ENCODE data around the gene MAZ.
"Not testable (repeated sequence)": the region's sequence is repeated elsewhere in the genome, so short reads cannot be mapped to it uniquely, and the experiment has no call there.

MAZ gene

DNA sequence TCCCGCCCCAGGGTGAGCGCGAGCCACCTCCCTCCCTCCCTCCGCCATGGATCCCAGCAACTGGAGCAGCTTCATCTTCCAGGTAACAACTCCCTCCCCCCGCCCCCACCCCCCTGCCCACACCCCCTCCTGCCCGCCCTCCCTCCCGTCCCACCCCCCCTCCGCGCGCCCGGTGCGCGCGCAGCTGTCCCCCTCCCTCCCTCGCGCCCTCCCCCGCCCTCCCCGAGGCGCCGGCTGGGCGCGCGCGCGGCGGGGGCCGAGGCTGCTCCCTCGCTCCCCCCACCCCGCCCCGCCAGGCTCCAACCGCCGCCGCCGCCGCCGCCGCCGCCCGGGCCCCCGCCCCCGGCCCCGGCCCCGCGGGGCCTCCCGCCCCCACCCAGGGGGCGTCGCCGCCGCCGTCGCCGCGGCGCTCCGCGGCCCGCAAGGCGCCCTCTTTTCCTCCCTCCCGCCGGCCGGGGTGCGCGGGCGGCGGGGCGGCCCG, at the start of gene MAZ:
Gene MAZ, plus strand, starts transcription at position 431 of the 481 bp plus-strand sequence. CDS start 173 bp downstream, outside the sequence.
- Mint-ChIP-seq H3K9me3 (no peaks in the 10 kb centered on the region), H3K4me3 (peak within 1 kb of the TSS; percentile 99), H3K27me3 (no peaks in the 10 kb centered on the region), H3K4me1 (peaks cover 68% of the 10 kb centered on the region), H3K27ac (peak within 1 kb of the TSS; percentile 100)
- ATAC-seq = no peak
- DNase-seq = no peak

GRCh38 chr16:29756654-29757053, 49.7 kb upstream of the MAZ start:
- ATAC-seq (no peak), DNase-seq (no peak)
- H3K4me3 Mint-ChIP-seq = no peak overlapping the region
- no peak overlapping the region for H3K27ac Mint-ChIP-seq
- H3K27me3 Mint-ChIP-seq = no peaks in the 10 kb centered on the region
- H3K9me3 Mint-ChIP-seq = no peaks in the 10 kb centered on the region
- H3K4me1 Mint-ChIP-seq = peaks cover 47% of the 10 kb centered on the region

DNA sequence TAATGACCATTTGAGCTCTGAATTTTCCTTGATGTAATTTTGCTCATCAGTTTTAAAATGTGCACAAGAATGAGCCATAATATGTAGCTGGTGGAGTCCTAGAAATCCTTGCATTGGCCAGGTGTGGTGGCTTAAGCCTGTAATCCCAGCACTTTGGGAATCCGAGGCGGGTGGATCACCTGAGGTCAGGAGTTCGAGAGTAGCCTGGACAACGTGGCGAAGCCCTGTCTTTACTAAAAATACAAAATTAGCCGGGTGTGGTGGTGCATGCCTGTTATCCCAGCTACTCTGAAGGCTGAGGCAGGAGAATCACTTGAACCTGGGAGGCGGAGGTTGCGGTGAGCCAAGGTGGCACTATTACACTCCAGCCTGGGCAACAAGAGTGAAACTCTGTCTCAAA, 49.2 kb upstream of the MAZ start:
- H3K27me3 Mint-ChIP-seq, DNase-seq, H3K4me3 Mint-ChIP-seq, H3K9me3 Mint-ChIP-seq, ATAC-seq, H3K27ac Mint-ChIP-seq: not testable (repeated sequence)
- peaks cover 47% of the 10 kb centered on the region for H3K4me1 Mint-ChIP-seq

GRCh38 chr16:29757950-29758466, 48.3 kb upstream of the MAZ start:
- ATAC-seq (no peak), DNase-seq (no peak)
- no peaks in the 10 kb centered on the region for H3K27me3 Mint-ChIP-seq
- H3K27ac Mint-ChIP-seq = peak overlapping the region in 1 of 2 donors; percentile 28
- no peak overlapping the region for H3K4me3 Mint-ChIP-seq
- H3K9me3 Mint-ChIP-seq = no peaks in the 10 kb centered on the region
- H3K4me1 Mint-ChIP-seq = peaks cover 47% of the 10 kb centered on the region

DNA sequence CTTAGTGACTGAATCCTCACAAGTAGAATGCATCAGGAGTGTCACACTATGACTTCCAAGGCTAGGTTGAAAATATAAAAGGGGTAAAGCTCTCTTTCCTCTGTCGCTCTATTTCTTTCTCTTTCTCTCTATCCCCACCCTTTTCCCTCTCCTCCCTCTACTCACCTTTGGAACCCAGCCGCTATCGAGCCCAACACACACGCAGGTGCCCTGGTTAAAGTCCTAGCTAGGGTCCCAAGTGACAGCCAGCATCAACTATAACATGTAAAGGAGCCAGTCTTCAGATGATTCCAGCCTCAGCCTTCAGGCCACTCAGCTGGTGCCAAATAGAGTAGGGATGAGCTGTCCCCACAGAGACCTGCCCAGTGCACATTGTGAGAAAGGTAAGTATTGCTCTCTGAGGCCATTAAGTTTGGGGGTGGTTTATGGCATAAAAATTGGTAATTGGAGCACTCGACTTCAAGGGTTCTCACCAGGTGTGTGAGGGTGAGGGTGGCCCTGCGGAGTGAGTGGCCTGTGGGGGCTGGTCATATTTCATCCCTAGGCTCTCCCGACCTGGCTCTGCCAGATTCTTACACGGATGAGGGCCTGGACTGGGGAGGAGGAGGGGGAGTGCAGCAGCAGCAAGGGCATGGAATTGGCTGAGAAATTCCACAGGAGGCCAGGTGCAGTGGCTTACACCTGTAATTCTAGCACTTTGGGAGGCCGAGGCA, 45.6 kb upstream of the MAZ start:
- no peak for DNase-seq
- H3K9me3 Mint-ChIP-seq = no peaks in the 10 kb centered on the region
- H3K4me1 Mint-ChIP-seq = peaks cover 35% of the 10 kb centered on the region
- H3K4me3 Mint-ChIP-seq = no peak overlapping the region
- no peak for ATAC-seq
- H3K27ac Mint-ChIP-seq = peak overlapping the region in 1 of 2 donors; percentile 85
- H3K27me3 Mint-ChIP-seq = no peaks in the 10 kb centered on the region

DNA sequence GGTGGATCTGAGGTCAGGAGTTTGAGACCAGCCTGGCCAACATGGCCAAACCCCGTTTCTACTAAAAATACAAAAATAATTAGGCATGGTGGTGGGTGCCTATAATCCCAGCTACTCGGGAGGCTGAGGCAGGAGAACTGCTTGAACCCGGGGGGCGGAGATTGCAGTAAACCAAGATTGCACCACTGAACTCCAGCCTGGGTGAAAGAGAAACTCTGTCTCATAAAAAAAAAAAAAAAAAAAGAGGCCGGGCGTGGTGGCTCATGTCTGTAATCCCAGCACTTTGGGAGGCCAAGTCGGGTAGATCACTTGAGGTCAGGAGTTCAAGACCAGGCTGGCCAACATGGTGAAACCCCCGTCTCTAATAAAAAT, 45.1 kb upstream of the MAZ start:
- H3K27ac Mint-ChIP-seq, DNase-seq, ATAC-seq, H3K4me3 Mint-ChIP-seq, H3K9me3 Mint-ChIP-seq, H3K27me3 Mint-ChIP-seq: not testable (repeated sequence)
- H3K4me1 Mint-ChIP-seq = peaks cover 30% of the 10 kb centered on the region

- no peaks in the 10 kb centered on the region for H3K9me3 Mint-ChIP-seq
- peaks cover 24% of the 10 kb centered on the region for H3K4me1 Mint-ChIP-seq
Observed at GRCh38 chr16:29761882-29762281, 44.4 kb upstream of the MAZ start.

DNA sequence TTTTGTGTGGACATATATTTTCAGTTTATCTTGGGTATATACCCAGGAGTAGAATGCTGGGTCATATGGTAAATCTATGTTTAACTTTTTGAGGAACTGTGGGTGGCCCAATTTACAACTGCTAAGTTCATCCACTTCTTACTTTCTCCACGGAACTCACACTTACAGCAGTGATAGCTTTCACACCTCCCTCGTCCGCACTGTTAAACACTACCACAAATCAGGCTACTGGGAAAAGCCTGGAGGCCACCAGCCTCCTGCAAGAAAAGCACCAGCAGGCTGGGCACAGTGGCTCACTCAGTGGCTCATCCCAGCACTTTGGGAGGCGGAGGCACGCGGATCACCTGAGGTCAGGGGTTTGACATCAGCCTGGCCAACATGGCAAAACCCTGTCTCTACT, 43.0 kb upstream of the MAZ start:
- Mint-ChIP-seq H3K4me1 (peaks cover 13% of the 10 kb centered on the region), H3K27ac (peak overlapping the region in 1 of 2 donors; percentile 76), H3K27me3 (no peaks in the 10 kb centered on the region), H3K4me3 (no peak overlapping the region), H3K9me3 (no peaks in the 10 kb centered on the region)
- ATAC-seq (no peak), DNase-seq (no peak)

More at GRCh38 chr16:29761882-29762281, 44.4 kb upstream of the MAZ start:
- DNase-seq (no peak), ATAC-seq (no peak)
- H3K27me3 Mint-ChIP-seq = no peaks in the 10 kb centered on the region
- H3K27ac Mint-ChIP-seq = no peak overlapping the region
- no peak overlapping the region for H3K4me3 Mint-ChIP-seq

DNA sequence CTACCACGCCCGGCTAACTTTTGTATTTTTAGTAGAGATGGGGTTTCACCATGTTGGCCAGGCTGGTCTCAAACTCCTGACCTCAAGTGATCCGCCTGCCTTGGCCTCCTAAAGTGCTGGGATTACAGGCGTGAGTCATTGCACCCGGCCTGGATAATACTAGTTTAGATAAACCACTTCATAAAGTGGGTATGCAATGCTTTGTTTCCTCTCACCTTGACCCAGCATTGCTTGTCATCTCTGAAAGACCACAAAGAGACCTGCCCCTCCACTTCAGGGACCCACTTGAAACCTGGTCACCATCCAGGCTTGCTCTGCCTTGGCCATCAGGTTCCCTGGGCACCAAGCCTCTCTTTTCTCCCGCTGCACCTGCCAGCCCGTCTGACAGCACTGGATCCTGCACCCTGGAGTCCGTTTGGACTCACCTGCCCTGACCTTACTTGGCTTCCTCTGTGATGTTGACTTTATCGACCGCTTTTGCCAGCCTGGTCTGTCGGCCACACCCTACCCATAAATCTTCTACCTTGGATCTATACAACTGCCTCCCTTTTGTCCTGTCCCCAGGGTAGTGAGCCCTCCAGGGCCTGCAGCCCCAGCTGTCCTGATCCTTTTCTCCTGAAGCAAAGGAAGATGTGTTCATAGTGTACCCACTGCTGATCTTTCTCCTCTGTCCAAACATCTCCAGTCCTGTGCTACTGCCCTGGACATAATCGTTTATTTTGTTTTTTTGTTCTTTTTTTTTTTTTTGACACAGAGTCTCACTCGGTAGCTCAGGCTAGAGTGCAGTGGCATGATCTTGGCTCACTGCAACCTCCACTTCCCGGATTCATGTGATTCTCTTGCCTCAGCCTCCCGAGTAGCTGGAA, 40.9 kb upstream of the MAZ start:
- no peak overlapping the region for H3K4me3 Mint-ChIP-seq

DNA sequence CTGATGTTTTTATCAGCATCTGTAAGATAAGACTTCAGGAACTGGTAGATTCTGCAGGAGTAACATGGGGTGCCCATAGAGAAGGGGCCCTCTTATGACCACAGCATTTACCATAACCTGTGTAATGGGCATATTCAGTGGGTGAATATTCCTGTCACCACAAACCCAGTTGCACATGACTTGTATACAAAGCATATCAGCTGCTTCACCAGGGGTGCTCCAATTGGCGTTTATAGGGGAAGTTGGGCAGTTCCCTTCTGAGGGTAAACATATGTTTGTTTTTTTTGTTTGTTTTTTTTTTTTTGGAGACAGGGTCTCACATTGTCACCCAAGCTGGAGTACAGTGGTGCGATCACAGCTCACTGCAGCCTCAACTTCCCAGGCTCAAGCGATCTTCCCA, 39.8 kb upstream of the MAZ start:
- Mint-ChIP-seq H3K4me1 (no peaks in the 10 kb centered on the region), H3K27ac (no peak overlapping the region), H3K4me3 (no peak overlapping the region), H3K27me3 (no peaks in the 10 kb centered on the region), H3K9me3 (no peaks in the 10 kb centered on the region)
- ATAC-seq (no peak), DNase-seq (no peak)

More for the DNA sequence above, 40.9 kb upstream of the MAZ start:
- Mint-ChIP-seq H3K4me1 (peaks cover 6% of the 10 kb centered on the region), H3K9me3 (no peaks in the 10 kb centered on the region), H3K27ac (peak overlapping the region in 1 of 2 donors; percentile 9), H3K27me3 (no peaks in the 10 kb centered on the region)
- no peak for ATAC-seq
- DNase-seq = no peak

GRCh38 chr16:29767062-29767461, 39.3 kb upstream of the MAZ start:
- DNase-seq = no peak
- Mint-ChIP-seq H3K9me3 (no peaks in the 10 kb centered on the region), H3K27ac (no peak overlapping the region), H3K4me1 (peaks cover 3% of the 10 kb centered on the region), H3K4me3 (no peak overlapping the region), H3K27me3 (no peaks in the 10 kb centered on the region)
- no peak for ATAC-seq

DNA sequence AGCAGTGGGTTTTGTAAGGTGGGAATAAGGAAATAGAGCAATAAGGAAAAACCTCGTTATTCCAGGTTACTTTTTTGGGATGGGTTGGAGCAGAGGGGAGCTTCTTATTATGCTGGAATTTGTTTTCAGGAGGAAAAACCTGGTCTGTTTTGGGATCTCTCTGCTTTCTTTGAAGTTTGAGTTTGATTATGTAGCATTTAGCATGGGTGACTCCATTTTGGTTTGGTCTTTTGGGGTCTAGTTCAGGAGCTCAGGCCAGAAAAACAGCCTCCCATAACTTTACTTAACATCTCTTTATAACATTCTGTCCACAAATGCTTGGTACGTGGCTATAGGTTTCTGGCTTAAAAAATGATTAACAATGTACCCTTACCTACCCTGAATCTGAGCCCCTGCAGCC, 36.8 kb upstream of the MAZ start:
- Mint-ChIP-seq H3K9me3 (no peaks in the 10 kb centered on the region), H3K27ac (peak overlapping the region in 1 of 2 donors; percentile 68), H3K27me3 (no peaks in the 10 kb centered on the region), H3K4me1 (peaks cover 16% of the 10 kb centered on the region), H3K4me3 (no peak overlapping the region)
- ATAC-seq (no peak), DNase-seq (no peak)

GRCh38 chr16:29770250-29770929, 35.9 kb upstream of the MAZ start:
- DNase-seq (no peak), ATAC-seq (no peak)
- Mint-ChIP-seq H3K4me1 (peaks cover 18% of the 10 kb centered on the region), H3K27me3 (no peaks in the 10 kb centered on the region), H3K27ac (peak overlapping the region in 1 of 2 donors; percentile 68), H3K9me3 (no peaks in the 10 kb centered on the region), H3K4me3 (no peak overlapping the region)

GRCh38 chr16:29772330-29772729, 34.0 kb upstream of the MAZ start:
- not testable (repeated sequence) for H3K4me3 Mint-ChIP-seq, H3K9me3 Mint-ChIP-seq, H3K27me3 Mint-ChIP-seq, DNase-seq, ATAC-seq
- Mint-ChIP-seq H3K4me1 (peaks cover 27% of the 10 kb centered on the region), H3K27ac (peak overlapping the region in 1 of 2 donors; percentile 62)

DNA sequence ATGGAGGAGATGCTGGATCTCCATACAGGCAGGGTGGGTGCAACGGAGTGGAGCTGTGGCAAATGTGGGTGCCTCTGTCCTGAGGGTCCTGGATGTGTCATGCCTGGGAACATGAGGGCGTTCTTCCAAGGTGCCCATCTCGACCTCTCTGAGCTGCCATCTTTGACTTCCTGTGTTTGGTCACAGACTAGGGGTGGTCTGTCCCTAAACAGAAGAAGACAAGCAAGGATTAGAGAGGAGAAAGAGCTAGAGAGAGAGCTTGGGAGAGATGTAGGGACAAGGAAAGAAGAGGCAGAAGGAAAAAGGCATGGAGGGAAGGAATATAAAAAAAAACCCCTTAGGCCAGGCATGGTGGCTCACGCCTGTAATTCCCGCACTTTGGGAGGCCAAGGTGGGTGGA, 31.6 kb upstream of the MAZ start:
- Mint-ChIP-seq H3K27ac (no peak overlapping the region), H3K4me1 (peaks cover 33% of the 10 kb centered on the region), H3K9me3 (no peaks in the 10 kb centered on the region), H3K4me3 (no peak overlapping the region), H3K27me3 (peaks cover 6% of the 10 kb centered on the region)
- no peak for DNase-seq
- ATAC-seq = no peak
